Gastrocnemius medialis (tissue), 4 donors: Measurements from ENCODE around the gene SNX30. TPM values are rescaled to one million over a fixed set of nuclear protein-coding genes. Genes with fewer than 3 reads are reported as not detected.

Experiments used
- ATAC-seq, 2 donors: fragments of 150-250 bp; one replicate each; pipeline ENCODE4 v1.9.1; 2016
- DNase-seq, 2 donors: peaks; one replicate each; pipeline ENCODE4 v3.0.0-alpha.2; 2019
- H3K27ac ChIP-seq, 4 donors: fragments of 200-600 bp; sonication (generic); 1 replicate in 1 of 4; 2 replicates in 3 of 4; pipeline ENCODE4 v1.5.1; 2016 to 2018; ENCODE audit warnings: mild to moderate bottlenecking in 2 of 4, moderate library complexity in 1 of 4
- H3K27me3 ChIP-seq, 3 donors: fragments of 200-600 bp; sonication (generic) in 2 of 3; 1 replicate in 1 of 3; 2 replicates in 2 of 3; pipeline versions ENCODE4 v1.5.1 to v1.6.0; 2016 to 2019; ENCODE audit warnings: mild to moderate bottlenecking in 1 of 3, moderate library complexity in 1 of 3
- H3K36me3 ChIP-seq, 2 donors: fragments of 200-600 bp; sonication (generic) in 1 of 2; one replicate each; pipeline ENCODE4 v1.5.1; 2017 to 2018
- H3K4me1 ChIP-seq, 2 donors: fragments of 200-600 bp; sonication (generic) in 1 of 2; one replicate each; pipeline ENCODE4 v1.5.1; 2016 to 2017; ENCODE audit warnings: mild to moderate bottlenecking in 2 of 2
- H3K4me3 ChIP-seq, 4 donors: fragments of 200-600 bp; sonication (generic) in 3 of 4; 1 replicate in 1 of 4; 2 replicates in 3 of 4; pipeline ENCODE4 v1.5.1; 2016 to 2019; ENCODE audit warnings: mild to moderate bottlenecking in 2 of 4
- H3K9me3 ChIP-seq, 3 donors: fragments of 200-600 bp; sonication (generic) in 2 of 3; 1 replicate in 1 of 3; 2 replicates in 2 of 3; pipeline ENCODE4 v1.5.1; 2016 to 2019
- POLR2A ChIP-seq, 2 donors: fragments of 450-650 bp; IDR thresholded peaks; one replicate each; pipeline ENCODE4 v1.6.1; 2017; ENCODE audit warnings: antibody characterized with exemption in 2 of 2, mild to moderate bottlenecking in 2 of 2, moderate library complexity in 2 of 2
- in situ Hi-C, 4 donors: fragments of 200-750 bp; cut with MboI; loops; one replicate each; pipeline versions ENCODE4 v1.15.0 to v1.8.0; 2017; ENCODE audit warnings: low sequenced_read_pairs in 4 of 4
- intact Hi-C: fragments of 100-400 bp; cut with DNase I; formaldehyde crosslinking; loops from one replicate; pipeline ENCODE4 v1.15.1; 2023; ENCODE audit warnings: low total_unique reads
- total RNA-seq, 4 donors: library from RNA; depleted of rRNA; stranded (reverse); fragments of >200 nt; gene quantifications; one replicate each; pipeline versions ENCODE4 v1.1.0 to v1.2.3, GENCODE V29; 2016
- TF ChIP-seq, protein P1 (sequence below), 5 experiments: fragments of 450-650 bp in 3 of 5; fragments of 200-600 bp in 2 of 5; sonication (generic) in 2 of 5; IDR thresholded peaks in 4 of 5; conservative IDR thresholded peaks in 1 of 5; 1 replicate in 4 of 5; 2 replicates in 1 of 5; pipeline ENCODE4 v1.5.1; 2016 to 2019; ENCODE audit warnings: antibody characterized with exemption in 5 of 5, mild to moderate bottlenecking in 3 of 5, moderate library complexity in 3 of 5

Gene SNX30
- total RNA-seq, 4 donors from 2014 or later: 2.3 to 6.1 (median 3.9) TPM

DNA sequence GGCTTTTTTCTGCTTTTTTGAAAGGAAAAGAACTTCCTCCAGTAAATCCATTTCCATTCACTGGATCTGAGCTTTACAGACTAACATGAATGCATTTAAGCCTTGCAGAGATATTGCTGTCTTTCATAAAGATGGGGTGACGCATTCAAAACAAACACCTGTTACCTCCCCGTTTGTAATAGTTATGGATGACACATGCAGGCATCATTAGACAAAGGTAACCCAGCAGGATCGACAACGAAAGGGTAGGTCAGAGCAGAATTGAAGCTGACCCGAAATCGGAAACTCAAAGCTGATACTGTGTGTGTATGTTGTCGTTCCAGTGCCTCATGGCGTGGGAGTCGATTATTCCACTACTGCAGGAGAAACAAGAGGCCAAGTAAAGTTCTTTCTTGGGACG lies 117.9 kb downstream of the SNX30 start:
- ATAC-seq: no peak
- no peak overlapping the region for H3K4me3 ChIP-seq
- in situ Hi-C loops (no loop called here), intact Hi-C loops (no loop called here)
- no peaks in the 10 kb centered on the region for H3K27me3 ChIP-seq
- H3K9me3 ChIP-seq: no peaks in the 10 kb centered on the region
- no peaks in the 10 kb centered on the region for H3K4me1 ChIP-seq
- peak overlapping the region in 1 of 4 donors; percentile 22 for H3K27ac ChIP-seq
- no peak for DNase-seq
- TF ChIP-seq POLR2A (IDR thresholded peaks at IDR 0.05): no peak
- TF ChIP-seq, protein P1, sequence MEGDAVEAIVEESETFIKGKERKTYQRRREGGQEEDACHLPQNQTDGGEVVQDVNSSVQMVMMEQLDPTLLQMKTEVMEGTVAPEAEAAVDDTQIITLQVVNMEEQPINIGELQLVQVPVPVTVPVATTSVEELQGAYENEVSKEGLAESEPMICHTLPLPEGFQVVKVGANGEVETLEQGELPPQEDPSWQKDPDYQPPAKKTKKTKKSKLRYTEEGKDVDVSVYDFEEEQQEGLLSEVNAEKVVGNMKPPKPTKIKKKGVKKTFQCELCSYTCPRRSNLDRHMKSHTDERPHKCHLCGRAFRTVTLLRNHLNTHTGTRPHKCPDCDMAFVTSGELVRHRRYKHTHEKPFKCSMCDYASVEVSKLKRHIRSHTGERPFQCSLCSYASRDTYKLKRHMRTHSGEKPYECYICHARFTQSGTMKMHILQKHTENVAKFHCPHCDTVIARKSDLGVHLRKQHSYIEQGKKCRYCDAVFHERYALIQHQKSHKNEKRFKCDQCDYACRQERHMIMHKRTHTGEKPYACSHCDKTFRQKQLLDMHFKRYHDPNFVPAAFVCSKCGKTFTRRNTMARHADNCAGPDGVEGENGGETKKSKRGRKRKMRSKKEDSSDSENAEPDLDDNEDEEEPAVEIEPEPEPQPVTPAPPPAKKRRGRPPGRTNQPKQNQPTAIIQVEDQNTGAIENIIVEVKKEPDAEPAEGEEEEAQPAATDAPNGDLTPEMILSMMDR (IDR thresholded peaks at IDR 0.05 in 4 of 5, conservative IDR thresholded peaks at IDR 0.05 in 1 of 5): no peak
- H3K36me3 ChIP-seq: peaks cover 0 to 7% of the 10 kb centered on the region in 2 donors

DNA sequence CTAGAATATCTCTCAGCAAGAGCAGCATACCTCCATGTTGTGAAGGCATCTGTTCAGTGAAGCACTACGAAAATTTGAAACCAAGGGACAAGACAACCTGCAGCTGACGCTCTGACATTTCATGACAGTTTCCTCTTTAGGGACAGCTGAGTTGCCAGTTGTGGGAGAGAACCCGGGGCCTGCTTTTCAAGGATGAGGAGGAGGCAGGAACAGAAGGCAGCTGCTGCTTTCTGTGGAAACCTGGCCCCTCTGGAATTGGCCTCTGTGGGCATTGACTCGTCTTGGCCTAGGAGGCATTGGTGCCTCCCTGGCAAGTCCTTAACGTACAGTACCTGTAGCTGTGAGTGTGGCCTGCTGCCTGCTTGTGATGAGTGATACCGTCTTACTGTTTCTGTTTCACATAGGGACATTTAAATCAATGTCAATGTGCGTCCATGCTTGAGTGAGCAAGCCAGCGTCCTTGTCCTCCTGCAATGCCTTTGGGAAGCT lies 118.5 kb downstream of the SNX30 start:
- in situ Hi-C loops (no loop called here), intact Hi-C loops (no loop called here)
- no peak for ATAC-seq
- no peak for TF ChIP-seq POLR2A (IDR thresholded peaks at IDR 0.05)
- TF ChIP-seq, protein P1 (IDR thresholded peaks at IDR 0.05 in 4 of 5, conservative IDR thresholded peaks at IDR 0.05 in 1 of 5): no peak
- DNase-seq: no peak
- H3K27ac ChIP-seq: peak overlapping the region in 2 of 4 donors; percentile 14 to 22
- H3K4me3 ChIP-seq: no peak overlapping the region
- H3K36me3 ChIP-seq: peaks cover 0 to 7% of the 10 kb centered on the region in 2 donors
- no peaks in the 10 kb centered on the region for H3K4me1 ChIP-seq
- H3K9me3 ChIP-seq: no peaks in the 10 kb centered on the region
- no peaks in the 10 kb centered on the region for H3K27me3 ChIP-seq

DNA sequence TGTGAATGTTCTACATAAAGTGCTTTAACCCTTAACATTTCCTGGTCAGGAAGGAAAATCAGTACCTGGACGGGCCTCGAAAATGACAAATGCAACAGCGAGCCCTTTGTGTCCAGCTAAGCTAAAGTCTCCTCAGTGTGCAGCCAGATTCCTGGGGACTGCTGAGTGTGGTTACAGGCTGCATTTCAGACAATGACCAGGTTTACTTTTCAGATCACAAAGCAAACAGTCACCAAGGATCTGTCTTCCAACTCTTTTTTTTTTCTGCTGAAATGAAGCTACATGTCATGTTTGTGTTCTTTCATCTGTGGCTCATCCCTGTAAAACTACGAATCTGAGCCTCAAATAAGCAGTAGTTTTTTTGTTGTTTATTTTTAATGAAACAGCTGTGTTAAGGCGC lies 119.4 kb downstream of the SNX30 start:
- Histone ChIP-seq H3K27ac (no peak overlapping the region), H3K4me3 (no peak overlapping the region), H3K27me3 (no peaks in the 10 kb centered on the region), H3K9me3 (no peaks in the 10 kb centered on the region), H3K36me3 (peaks cover 0 to 7% of the 10 kb centered on the region in 2 donors), H3K4me1 (no peaks in the 10 kb centered on the region)
- no peak for DNase-seq
- intact Hi-C loops (no loop called here), in situ Hi-C loops (no loop called here)
- TF ChIP-seq POLR2A (IDR thresholded peaks at IDR 0.05): no peak
- TF ChIP-seq, protein P1 (IDR thresholded peaks at IDR 0.05 in 4 of 5, conservative IDR thresholded peaks at IDR 0.05 in 1 of 5): no peak
- ATAC-seq: no peak

DNA sequence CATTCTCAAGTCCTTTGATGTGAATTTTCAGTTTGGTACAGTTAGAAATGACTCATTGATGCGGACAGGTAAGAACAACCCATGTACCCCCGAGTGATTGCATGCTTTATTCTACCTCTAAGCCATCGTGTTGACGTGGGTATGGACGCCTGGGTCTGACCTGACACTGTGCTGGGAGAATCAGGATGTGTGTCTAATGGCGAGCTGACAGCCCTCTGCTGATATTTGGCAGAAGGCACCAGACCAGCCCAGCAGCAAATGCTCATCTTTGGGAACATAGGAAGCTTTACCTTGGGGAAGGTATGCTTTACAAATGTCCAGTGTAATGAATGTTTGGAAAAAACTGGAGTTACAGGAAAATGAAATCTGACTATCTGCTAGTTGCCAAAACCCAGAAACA lies 120.0 kb downstream of the SNX30 start:
- Histone ChIP-seq H3K27ac (no peak overlapping the region), H3K4me1 (no peaks in the 10 kb centered on the region), H3K4me3 (no peak overlapping the region), H3K27me3 (no peaks in the 10 kb centered on the region), H3K36me3 (peaks cover 0 to 7% of the 10 kb centered on the region in 2 donors), H3K9me3 (no peaks in the 10 kb centered on the region)
- intact Hi-C loops (no loop called here), in situ Hi-C loops (no loop called here)
- ATAC-seq: no peak
- DNase-seq: no peak
- TF ChIP-seq, protein P1 (IDR thresholded peaks at IDR 0.05 in 4 of 5, conservative IDR thresholded peaks at IDR 0.05 in 1 of 5): no peak
- TF ChIP-seq POLR2A (IDR thresholded peaks at IDR 0.05): no peak

DNA sequence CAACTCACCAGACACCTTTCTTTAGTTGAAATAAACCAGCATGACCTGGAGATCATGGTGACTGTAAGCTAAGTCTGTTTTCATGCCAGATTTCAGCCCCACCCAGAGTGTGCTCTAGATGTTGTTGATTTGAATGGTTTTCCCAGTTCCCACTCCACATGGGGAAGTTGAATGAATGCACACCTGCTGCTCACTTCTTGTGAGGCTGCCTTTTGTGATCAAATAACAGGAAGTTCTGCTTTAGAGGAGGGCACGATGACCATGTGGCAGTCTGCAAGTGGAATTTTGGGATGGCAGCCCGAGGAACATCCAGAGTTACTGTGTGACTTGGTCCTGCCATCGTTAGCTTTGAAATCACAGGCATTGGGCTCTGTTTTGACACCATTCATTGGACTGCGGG lies 121.5 kb downstream of the SNX30 start:
- no peak overlapping the region for H3K4me3 ChIP-seq
- in situ Hi-C loops: no loop called here
- H3K27me3 ChIP-seq: no peaks in the 10 kb centered on the region
- no peaks in the 10 kb centered on the region for H3K9me3 ChIP-seq
- TF ChIP-seq, protein P1 (IDR thresholded peaks at IDR 0.05 in 4 of 5, conservative IDR thresholded peaks at IDR 0.05 in 1 of 5): no peak
- no peak for TF ChIP-seq POLR2A (IDR thresholded peaks at IDR 0.05)
- intact Hi-C loops: no loop called here
- H3K4me1 ChIP-seq: no peaks in the 10 kb centered on the region
- no peak overlapping the region for H3K27ac ChIP-seq
- DNase-seq: no peak
- ATAC-seq: no peak
- no peaks in the 10 kb centered on the region for H3K36me3 ChIP-seq
